Ramos (cell line): Measurements from ENCODE around the gene ATP6AP1.

Experiments
- in situ Hi-C: fragments of 300-500 bp; cut with MboI; formaldehyde crosslinking; loops from one replicate; pipeline ENCODE4 v1.14.3; 2022; ENCODE audit warnings: low sequenced_read_pairs; ENCODE audit not compliant: unreplicated experiment

ATP6AP1 gene

GRCh38 chrX:154466036-154466435 is 37.6 kb downstream of the ATP6AP1 start:
- in situ Hi-C loops, result no loop called here

GRCh38 chrX:154466907-154467306 is 38.4 kb downstream of the ATP6AP1 start:
- in situ Hi-C loops, result no loop called here

GRCh38 chrX:154467556-154467955 is 39.1 kb downstream of the ATP6AP1 start:
- in situ Hi-C loops, result no loop called here

GRCh38 chrX:154468217-154468616 is 39.7 kb downstream of the ATP6AP1 start:
- in situ Hi-C loops, result no loop called here

GRCh38 chrX:154469114-154469513 is 40.6 kb downstream of the ATP6AP1 start:
- in situ Hi-C loops, result no loop called here

GRCh38 chrX:154469880-154470279 is 41.4 kb downstream of the ATP6AP1 start:
- in situ Hi-C loops, result no loop called here

GRCh38 chrX:154470434-154470833 is 42.0 kb downstream of the ATP6AP1 start:
- in situ Hi-C loops, result no loop called here

- in situ Hi-C loops, result no loop called here
Measured at GRCh38 chrX:154470914-154471568, 42.6 kb downstream of the ATP6AP1 start.

GRCh38 chrX:154471839-154472684 is 43.6 kb downstream of the ATP6AP1 start:
- in situ Hi-C loops, result no loop called here

- in situ Hi-C loops, result no loop called here
Measured at GRCh38 chrX:154472685-154473632, 44.5 kb downstream of the ATP6AP1 start.

GRCh38 chrX:154473683-154474082 is 45.2 kb downstream of the ATP6AP1 start:
- in situ Hi-C loops, result no loop called here

GRCh38 chrX:154476821-154477220 is 48.3 kb downstream of the ATP6AP1 start:
- in situ Hi-C loops, result no loop called here

- in situ Hi-C loops, result no loop called here
Measured at GRCh38 chrX:154477891-154478477, 49.5 kb downstream of the ATP6AP1 start.

- in situ Hi-C loops, result no loop called here
Measured at GRCh38 chrX:154478728-154479622, 50.5 kb downstream of the ATP6AP1 start, which contains the start of gene LAGE3. Gene LAGE3 (minus strand): TSS chrX:154479281. CDS start chrX:154478915, 366 bp downstream.

- in situ Hi-C loops, result no loop called here
Measured at GRCh38 chrX:154481195-154481594, 52.7 kb downstream of the ATP6AP1 start.

- in situ Hi-C loops, result no loop called here
Measured at GRCh38 chrX:154481911-154482601, 53.6 kb downstream of the ATP6AP1 start.

- in situ Hi-C loops, result no loop called here
Measured at GRCh38 chrX:154482786-154483185, 54.3 kb downstream of the ATP6AP1 start.

GRCh38 chrX:154483325-154483724 is 54.8 kb downstream of the ATP6AP1 start:
- in situ Hi-C loops, result no loop called here
